HG02798 (cell line): ENCODE data around the gene F7.

Source experiments
- ATAC-seq: cut with Tn5 transposase; IDR thresholded peaks from one replicate; pipeline ENCODE4 v1.9.1; 2021; ENCODE audit warnings: mild to moderate bottlenecking; ENCODE audit not compliant: unreplicated experiment, poor library complexity

The F7 gene

DNA sequence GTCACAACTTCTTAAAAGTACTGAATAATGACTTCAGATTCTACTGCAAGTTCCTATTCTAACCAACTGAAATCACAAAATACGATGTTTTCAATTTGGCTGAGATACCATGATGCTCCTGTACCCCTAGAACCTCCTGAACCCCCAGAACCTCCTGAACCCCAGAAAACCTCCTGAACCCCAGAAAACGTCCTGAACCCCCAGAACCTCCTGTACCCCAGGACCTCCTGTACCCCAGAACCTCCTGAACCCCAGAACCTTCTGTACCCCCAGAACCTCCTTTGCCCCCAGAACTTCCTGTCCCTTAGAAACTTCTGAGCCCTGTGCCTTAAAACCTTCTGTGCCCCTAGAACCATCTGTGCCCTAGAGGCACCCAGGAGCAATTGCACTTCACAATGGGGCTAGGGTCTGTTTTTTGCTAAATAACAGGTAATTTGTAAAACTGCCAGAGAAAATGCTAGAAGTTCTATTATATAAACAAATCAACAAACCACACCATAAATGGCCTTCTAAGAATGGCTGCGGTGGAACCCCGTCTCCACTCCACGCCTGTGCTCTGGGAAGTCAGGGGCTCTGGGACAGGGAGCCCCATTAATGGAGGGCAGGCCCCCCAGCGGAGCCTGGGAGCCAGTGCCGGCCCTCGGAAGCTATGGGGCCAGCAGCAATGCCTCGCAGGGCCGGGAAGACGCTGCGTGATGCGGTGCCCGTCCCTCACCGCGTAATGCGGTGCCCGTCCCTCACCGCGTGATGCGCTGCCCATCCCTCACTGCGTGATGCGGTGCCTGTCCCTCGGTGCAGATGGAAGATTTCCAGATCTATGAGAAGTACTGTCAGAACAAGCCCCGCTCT, 21.3 kb upstream of the F7 start:
- ATAC-seq, result no peak

GRCh38 chr13:113084943-113085540, 20.5 kb upstream of the F7 start:
- ATAC-seq, result no peak

DNA sequence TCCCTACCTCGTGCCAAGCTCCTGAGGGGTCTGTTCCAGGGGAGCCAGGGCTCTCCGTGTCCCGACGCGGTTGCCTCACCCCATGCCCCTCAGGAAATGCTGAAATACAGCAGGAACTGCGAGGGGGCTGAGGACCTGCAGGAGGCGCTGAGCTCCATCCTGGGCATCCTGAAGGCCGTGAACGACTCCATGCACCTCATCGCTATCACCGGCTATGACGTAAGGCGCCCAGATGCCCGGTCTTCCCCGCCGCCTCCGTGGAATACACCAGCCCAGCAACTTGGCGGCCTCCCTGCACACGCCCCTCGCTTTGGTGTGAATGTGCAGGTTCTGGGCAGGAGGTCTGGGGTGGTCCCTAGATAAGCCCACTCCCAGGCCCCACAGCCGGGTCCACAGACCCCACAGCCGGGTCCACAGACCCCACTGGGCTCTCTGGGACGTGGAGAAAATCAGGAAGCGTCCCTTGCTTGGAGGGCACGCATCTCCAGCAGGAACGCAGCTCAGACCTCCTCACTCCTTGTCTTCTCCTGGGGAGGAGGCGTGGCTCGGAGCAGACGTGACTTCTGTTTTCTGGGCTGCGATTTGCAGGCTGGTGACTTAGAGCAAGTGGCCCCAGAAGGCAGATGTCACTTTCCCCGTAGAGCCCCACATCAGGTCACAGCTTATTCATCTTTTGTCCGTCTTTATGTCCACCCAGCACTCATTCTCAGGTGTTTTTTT, 19.4 kb upstream of the F7 start:
- ATAC-seq, result no peak

- no peak for ATAC-seq
Observed at GRCh38 chr13:113086991-113087922, 18.3 kb upstream of the F7 start.

GRCh38 chr13:113087923-113088690, 17.5 kb upstream of the F7 start:
- ATAC-seq, result no peak

DNA sequence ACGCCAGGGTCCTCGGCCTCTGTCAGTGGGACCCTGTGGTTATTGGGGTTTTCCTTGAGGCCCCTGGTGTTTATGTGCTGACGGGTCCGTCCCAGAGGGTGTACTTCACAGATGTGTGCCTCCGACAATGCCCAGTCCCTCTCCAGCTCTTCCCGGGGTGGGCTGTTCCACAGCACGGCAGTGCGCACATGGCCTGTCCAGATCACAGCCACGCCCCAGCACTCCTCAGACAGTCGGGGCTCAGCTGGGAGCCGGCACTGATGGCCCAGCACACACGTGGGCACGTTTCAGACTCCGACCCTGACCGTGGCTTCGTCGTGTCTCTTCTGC, 16.9 kb upstream of the F7 start:
- no peak for ATAC-seq

DNA sequence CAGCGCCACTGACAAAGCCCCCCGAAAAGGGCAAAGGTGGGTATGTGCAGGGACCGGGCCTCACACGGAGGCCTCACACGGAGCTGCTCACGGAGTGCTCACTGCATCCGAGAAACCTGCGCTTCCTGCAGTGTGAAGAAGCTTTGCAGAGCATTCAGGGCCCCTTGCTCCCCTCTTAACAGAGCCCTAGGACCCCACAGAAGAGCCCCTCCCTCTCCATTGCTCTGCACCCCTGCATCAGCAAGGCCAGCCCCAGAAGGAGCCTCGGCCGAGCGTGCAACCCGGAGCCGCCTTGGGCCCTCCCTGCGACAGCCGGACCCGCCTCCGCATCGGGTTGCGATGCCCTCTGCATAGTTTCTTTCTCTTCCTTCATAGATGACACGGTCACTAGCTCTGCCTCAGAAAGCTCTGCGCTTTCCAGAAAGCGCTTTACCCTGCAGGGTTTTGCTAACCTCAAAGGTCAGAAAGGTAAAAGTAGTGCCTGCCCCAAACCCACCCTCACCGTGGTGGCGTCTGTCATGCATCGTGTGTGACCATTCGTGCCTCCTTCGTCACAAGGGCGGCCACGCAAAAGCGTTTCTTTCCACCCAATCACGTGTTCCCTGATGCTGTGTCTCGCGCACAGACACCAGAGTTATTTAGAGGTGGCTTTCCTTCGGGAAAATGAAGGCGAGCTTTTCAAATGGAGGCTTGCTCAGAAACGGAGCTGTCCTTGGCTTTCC, 15.7 kb upstream of the F7 start:
- ATAC-seq, result no peak

DNA sequence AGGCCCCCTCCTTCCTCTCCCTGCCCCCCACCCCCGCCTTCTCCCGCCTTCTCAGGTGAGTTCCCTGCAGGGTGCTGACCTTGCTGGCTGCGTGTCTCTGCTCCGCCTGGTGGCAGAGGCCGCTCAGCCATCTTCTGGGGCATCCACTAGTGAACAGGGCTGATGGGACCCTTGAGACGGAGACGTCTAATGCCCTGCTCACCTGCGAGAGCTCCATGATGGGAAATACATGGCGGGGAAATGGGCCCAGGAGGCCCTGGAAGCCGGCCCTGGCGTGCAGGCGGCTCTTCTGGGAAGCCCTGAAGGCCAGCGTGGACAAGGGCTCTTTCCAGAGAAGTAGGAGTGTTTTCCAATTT, 15.2 kb upstream of the F7 start:
- ATAC-seq, result no peak

DNA sequence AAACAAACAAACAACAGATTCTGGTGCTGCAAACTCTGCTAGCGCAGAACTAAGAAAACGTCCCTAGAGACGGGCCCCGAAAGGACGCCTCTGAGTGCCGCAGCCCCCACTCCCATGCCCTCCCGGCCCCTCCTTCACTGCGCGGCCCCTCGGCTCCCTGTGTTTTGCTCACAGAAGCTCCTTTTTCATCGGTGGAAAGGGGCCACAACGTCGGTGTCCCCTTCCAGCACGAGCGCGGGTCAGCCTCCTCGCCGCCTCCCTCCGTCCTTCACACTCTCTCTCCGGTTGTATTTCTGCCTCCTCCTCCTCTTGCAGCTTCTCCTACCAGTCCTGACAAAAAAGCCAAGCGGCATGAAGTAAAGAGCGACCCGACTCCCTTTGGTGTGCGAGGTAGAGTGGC, 14.8 kb upstream of the F7 start:
- ATAC-seq, result no peak

DNA sequence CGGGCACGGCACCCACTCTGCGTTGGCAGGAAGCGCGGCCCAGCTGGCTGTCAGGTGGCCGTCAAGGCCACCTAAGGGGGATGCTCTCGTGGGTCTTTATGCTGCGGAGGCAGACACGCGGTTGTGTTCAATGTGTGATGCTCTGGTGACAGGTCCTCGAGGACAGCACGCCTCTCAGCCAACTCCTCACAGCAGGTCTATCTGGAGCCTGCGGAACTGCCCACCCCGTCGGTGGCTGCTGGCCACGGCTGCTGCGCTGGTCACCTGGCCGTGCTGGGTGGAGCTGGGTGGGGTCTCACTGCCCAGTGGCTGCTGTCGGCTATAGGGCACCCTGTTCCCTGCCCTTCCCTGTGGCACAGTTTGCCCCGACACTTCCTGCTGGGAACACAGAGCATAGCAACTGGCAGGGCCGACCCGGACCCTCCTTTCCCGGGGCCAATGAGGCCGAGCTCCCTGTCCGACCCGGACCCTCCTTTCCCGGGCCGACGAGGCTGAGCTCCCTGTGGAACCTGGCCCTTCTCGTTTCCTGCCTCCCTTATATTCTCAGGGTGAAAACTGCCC, 14.3 kb upstream of the F7 start:
- ATAC-seq, result no peak

GRCh38 chr13:113091891-113092775, 13.5 kb upstream of the F7 start:
- no peak for ATAC-seq

DNA sequence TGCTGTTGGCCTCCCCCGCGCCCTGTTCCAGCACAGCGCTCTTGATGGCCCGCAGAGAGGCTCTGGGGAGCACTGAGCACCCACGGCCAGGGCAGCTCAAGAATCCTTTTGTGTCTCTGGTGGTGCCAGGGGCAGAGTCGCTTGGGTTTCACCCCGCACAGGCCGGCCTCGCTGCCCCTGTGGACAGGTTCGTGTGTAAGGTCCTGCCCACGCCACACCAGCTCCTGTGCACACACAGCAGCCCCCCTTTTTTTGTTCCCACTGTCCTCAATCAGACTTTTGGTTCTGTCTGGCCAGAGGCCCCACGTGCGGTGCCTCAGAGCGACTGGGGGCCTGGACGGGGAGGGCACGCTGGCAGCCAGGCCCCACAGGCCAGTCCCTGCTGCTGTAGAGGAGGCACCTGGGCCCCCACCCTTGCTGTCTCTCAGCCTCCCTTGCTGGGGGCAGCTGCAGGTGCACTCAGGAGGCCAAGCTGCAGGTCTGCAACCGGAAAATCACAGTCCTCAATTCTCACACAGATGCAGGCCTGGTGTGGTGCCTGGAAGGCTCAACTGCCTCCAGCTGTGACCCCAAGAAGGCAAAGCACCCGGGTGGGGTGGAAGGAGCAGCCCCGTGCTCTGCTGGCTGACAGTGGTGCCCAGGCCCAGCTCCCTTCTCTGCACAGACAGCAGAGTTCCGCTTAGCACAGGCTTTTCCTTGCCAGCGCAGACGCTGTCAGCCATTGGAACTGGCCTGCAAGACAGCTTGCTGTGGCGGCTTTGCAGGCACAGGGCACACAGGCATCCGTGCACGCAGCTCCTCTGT, 12.6 kb upstream of the F7 start:
- no peak for ATAC-seq

DNA sequence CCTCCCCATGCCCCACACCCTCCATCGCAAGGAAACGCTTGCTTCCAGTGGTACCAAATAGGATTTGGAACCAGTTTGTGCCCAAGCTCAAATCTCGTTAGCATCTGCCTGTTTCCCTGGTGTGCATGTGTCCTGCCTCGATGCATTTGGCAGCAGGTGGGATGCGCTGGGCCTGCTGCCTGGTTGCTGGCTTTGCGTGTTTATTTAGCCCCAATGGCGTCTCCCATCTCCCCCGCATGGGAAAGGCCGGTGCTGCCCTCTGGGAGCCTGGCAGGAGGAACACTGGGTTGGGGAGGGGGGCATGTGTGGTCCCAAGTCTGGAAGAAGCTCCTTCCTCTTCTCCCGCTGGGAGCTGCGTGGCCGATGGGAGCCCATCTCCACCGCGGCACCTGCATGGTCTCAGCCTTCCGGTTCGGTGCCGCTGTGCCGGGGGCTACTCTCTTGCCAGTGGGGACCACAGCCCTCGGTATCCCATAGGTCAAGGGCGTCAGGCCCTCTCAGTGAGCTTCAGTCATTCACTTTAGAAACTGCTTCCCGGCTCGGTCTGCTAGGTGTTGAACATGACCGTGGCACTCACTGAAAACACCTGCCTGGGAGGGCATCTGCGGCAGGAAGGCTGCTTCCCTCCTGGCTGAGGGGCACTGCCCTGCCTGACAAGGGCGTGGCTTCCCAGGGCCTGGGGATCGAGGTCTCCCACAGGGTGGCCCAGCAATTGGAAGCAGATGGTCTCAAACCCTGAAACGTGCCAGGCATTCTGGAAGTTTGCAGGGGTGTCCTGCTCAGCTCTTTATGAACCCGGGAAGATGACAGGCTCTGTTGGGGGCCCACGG, 11.8 kb upstream of the F7 start:
- ATAC-seq, result no peak

- no peak for ATAC-seq
Observed at GRCh38 chr13:113094410-113094800, 11.2 kb upstream of the F7 start.

DNA sequence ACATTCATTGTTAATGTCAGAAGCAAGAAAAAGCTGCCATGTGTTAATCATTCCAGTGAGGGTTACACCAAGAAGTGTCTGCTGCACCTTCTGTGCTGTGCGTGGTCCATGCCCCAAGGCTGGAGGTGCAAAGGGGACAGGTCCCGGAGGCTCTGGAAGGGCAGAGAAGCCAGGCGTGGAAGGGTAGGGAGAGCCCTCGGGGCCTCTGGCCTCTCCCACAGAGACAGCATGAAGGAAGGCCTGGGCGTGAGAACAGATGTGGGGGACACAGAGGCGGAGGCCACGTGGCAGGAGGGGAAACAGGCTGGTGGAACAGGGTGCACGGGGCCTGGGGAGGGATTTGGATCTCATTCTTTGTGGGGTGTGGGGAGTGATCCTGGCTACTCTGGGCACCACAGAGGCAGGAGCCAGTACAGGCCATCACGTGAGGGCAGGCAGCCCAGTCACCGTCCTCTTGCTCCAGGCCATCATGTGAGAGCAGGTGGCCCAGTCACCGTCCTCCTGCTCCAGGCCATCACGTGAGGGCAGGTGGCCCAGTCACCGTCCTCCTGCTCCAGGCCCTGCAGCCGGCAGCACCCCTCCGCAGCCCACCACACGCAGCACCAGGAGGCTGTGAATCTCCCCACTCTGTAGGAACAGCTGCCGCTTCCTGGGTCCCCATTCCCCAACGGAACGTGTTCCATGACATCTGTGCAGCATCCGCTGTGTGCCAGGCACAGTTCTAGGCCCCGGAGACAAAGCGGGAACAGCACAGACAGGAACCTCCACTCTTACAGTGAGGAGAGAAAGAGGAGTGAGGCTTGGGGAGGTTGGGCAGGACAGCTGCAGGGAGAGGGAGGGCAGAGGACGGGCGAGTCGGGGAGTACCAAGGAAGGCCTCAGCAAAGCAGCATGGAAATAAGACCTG, 10.2 kb upstream of the F7 start:
- no peak for ATAC-seq
